Esophagus squamous epithelium (tissue), 4 donors: ENCODE measurements around the gene SH3GL1.
A peak's percentile ranks its signal among the peaks of the same experiment; 100 is the strongest.

Experiments used
- POLR2A ChIP-seq, 4 donors: fragments of 450-650 bp; IDR thresholded peaks; one replicate each; pipeline ENCODE4 v1.6.1; 2017; ENCODE audit warnings: antibody characterized with exemption in 4 of 4, mild to moderate bottlenecking in 4 of 4, moderate library complexity in 3 of 4
- TF ChIP-seq, protein P1 (sequence below), 6 experiments: fragments of 450-650 bp in 4 of 6; fragments of 200-600 bp in 2 of 6; sonication (generic) in 2 of 6; IDR thresholded peaks; one replicate each; pipeline ENCODE4 v1.5.1; 2016 to 2019; ENCODE audit warnings: antibody characterized with exemption in 6 of 6, mild to moderate bottlenecking in 4 of 6, moderate library complexity in 4 of 6

DNA sequence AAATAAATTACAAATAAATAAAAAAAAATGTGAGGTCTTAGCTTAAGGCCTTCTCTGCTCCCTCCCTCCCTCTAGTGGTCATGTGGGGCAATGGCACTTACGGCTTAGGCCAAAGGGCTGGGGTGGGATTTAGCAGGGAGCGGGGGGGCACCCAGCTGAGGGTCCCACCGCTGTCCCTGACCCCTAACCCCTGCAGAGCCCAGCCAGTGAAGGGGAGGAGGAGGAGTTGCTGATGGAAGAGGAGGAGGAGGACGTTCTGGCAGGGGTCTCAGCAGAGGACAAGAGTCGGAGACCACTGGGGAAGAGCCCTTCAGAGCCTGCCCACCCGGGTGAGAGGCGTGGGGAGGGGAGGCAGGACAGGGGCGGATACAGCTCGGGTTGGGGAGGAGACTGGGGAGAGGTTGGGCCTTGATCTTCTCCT is 47.6 kb downstream of the SH3GL1 start:
- TF ChIP-seq, protein P1, sequence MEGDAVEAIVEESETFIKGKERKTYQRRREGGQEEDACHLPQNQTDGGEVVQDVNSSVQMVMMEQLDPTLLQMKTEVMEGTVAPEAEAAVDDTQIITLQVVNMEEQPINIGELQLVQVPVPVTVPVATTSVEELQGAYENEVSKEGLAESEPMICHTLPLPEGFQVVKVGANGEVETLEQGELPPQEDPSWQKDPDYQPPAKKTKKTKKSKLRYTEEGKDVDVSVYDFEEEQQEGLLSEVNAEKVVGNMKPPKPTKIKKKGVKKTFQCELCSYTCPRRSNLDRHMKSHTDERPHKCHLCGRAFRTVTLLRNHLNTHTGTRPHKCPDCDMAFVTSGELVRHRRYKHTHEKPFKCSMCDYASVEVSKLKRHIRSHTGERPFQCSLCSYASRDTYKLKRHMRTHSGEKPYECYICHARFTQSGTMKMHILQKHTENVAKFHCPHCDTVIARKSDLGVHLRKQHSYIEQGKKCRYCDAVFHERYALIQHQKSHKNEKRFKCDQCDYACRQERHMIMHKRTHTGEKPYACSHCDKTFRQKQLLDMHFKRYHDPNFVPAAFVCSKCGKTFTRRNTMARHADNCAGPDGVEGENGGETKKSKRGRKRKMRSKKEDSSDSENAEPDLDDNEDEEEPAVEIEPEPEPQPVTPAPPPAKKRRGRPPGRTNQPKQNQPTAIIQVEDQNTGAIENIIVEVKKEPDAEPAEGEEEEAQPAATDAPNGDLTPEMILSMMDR (IDR thresholded peaks at IDR 0.05) = peak; percentile 20 to 93 (median 74)
- TF ChIP-seq POLR2A (IDR thresholded peaks at IDR 0.05) = no peak
